NK-92 treated with Interleukin-12 subunit alpha and Interleukin-12 subunit beta, amount 100 ng/mL, for 24 hours (cell line): ENCODE data around the gene SLCO1A2.
"Not testable (repeated sequence)": the region's sequence is repeated elsewhere in the genome, so short reads cannot be mapped to it uniquely, and the experiment has no call there.

Source experiments
- DNase-seq: peaks from one replicate; lab custom pipeline; 2025; lab: John Stamatoyannopoulos, UW

Gene SLCO1A2

GRCh38 chr12:21334771-21335325, at the start of gene SLCO1A2:
SLCO1A2 (minus strand) TSS chr12:21334917; CDS start chr12:21334647, 270 bp downstream.
- no peak for DNase-seq

GRCh38 chr12:21384261-21384660, 49.5 kb upstream of the SLCO1A2 start:
- no peak for DNase-seq

GRCh38 chr12:21381320-21381719, 46.6 kb upstream of the SLCO1A2 start:
- DNase-seq = not testable (repeated sequence)

- no peak for DNase-seq
Observed at GRCh38 chr12:21379218-21379617, 44.5 kb upstream of the SLCO1A2 start.

GRCh38 chr12:21372602-21373001, 37.9 kb upstream of the SLCO1A2 start, which contains the start of gene IAPP:
IAPP (plus strand) TSS chr12:21372902; CDS start chr12:21373352, 450 bp downstream.
- no peak for DNase-seq

- no peak for DNase-seq
Observed at GRCh38 chr12:21370845-21371449, 36.2 kb upstream of the SLCO1A2 start.

GRCh38 chr12:21369141-21369980, 34.6 kb upstream of the SLCO1A2 start:
- DNase-seq = no peak

GRCh38 chr12:21360632-21361031, 25.9 kb upstream of the SLCO1A2 start:
- not testable (repeated sequence) for DNase-seq

- DNase-seq = no peak
Observed at GRCh38 chr12:21354641-21355040, 19.9 kb upstream of the SLCO1A2 start.

- no peak for DNase-seq
Observed at GRCh38 chr12:21353948-21354347, 19.2 kb upstream of the SLCO1A2 start.

GRCh38 chr12:21353487-21353886, 18.8 kb upstream of the SLCO1A2 start:
- no peak for DNase-seq

- DNase-seq = no peak
Observed at GRCh38 chr12:21350975-21351374, 16.3 kb upstream of the SLCO1A2 start.

GRCh38 chr12:21346542-21347205, 12.0 kb upstream of the SLCO1A2 start:
- no peak for DNase-seq

GRCh38 chr12:21343636-21344035, 8.9 kb upstream of the SLCO1A2 start:
- DNase-seq = no peak

GRCh38 chr12:21341769-21342168, 7.1 kb upstream of the SLCO1A2 start:
- DNase-seq = no peak

GRCh38 chr12:21340403-21340802, 5.7 kb upstream of the SLCO1A2 start:
- DNase-seq = no peak

- DNase-seq = no peak
Observed at GRCh38 chr12:21339921-21340320, 5.2 kb upstream of the SLCO1A2 start.

GRCh38 chr12:21337959-21338744, 3.4 kb upstream of the SLCO1A2 start:
- no peak for DNase-seq

GRCh38 chr12:21337453-21337852, 2.7 kb upstream of the SLCO1A2 start:
- DNase-seq = no peak

- DNase-seq = no peak
Observed at GRCh38 chr12:21336656-21337055, 1.9 kb upstream of the SLCO1A2 start.

- no peak for DNase-seq
Observed at GRCh38 chr12:21330682-21331253, 3.9 kb downstream of the SLCO1A2 start.
